Panc1 (cell line): ENCODE data around the gene YY1AP1. TPM values are rescaled to one million over a fixed set of nuclear protein-coding genes. Genes with fewer than 3 reads are reported as not detected.

Experiments used
- ATAC-seq: fragments of 200-7000 bp; cut with Tn5 transposase; 2 replicates; pipeline ENCODE4 v1.9.1; 2020; ENCODE audit warnings: mild to moderate bottlenecking, moderate library complexity
- BruUV-seq: library from RNA; stranded (reverse); fragments of 400-500 nt; replicated peaks from 2 replicates; lab custom pipeline; 2021; lab: Mats Ljungman, UMichigan
- CTCF ChIA-PET: fragments of 300-600 bp; sonication (Branson Sonifier 250); formaldehyde crosslinking; loops from one replicate; lab custom pipeline; 2022; ENCODE audit warnings: antibody characterized with exemption; lab: Charles Lee
- POLR2A ChIA-PET: fragments of 300-600 bp; sonication (Branson Sonifier 250); formaldehyde crosslinking; loops from one replicate; lab custom pipeline; 2022; ENCODE audit warnings: antibody characterized with exemption; lab: Charles Lee
- DNase-seq: peaks from one replicate; pipeline ENCODE4 v3.0.0-alpha.2; 2010; ENCODE audit warnings: low read depth, low spot score
- H3K27ac ChIP-seq: 2 replicates; pipeline ENCODE4 v1.5.1; 2011; ENCODE audit warnings: mild to moderate bottlenecking, low read length, inconsistent platforms
- H3K27me3 ChIP-seq: fragments of 200-500 bp; sonication (Bioruptor generic); 2 replicates; pipeline ENCODE4 v1.6.0; 2014; ENCODE audit warnings: low read length, inconsistent platforms; ENCODE audit not compliant: control insufficient read depth, insufficient read depth
- H3K36me3 ChIP-seq: fragments of 200-500 bp; sonication (Bioruptor generic); 2 replicates; pipeline ENCODE4 v1.5.1; 2014; ENCODE audit warnings: inconsistent platforms, mild to moderate bottlenecking, low read length, moderate library complexity; ENCODE audit not compliant: control insufficient read depth, insufficient read depth
- H3K4me1 ChIP-seq: 2 replicates; pipeline ENCODE4 v1.5.1; 2011; ENCODE audit warnings: inconsistent platforms, mild to moderate bottlenecking, low read length, moderate library complexity; ENCODE audit not compliant: control insufficient read depth, insufficient read depth
- H3K4me3 ChIP-seq, 2 experiments: 2 replicates each; pipeline ENCODE4 v1.5.1; 2011 to 2012; ENCODE audit warnings: low read depth in 2 of 2, low read length in 2 of 2, mild to moderate bottlenecking in 2 of 2, inconsistent platforms in 1 of 2, moderate library complexity in 1 of 2
- H3K9me3 ChIP-seq: fragments of 200-500 bp; sonication (Bioruptor generic); 2 replicates; pipeline ENCODE4 v1.5.1; 2014; ENCODE audit warnings: low read depth, mild to moderate bottlenecking, inconsistent platforms, low read length, moderate library complexity; ENCODE audit not compliant: control insufficient read depth, insufficient read depth
- CTCF ChIP-seq: fragments of 450-650 bp; IDR thresholded peaks from 2 replicates; pipeline ENCODE4 v1.5.1; 2017; ENCODE audit warnings: mild to moderate bottlenecking
- POLR2AphosphoS5 ChIP-seq: IDR thresholded peaks from 2 replicates; pipeline ENCODE4 v1.6.1; 2012; ENCODE audit warnings: mild to moderate bottlenecking, low read depth, low read length, moderate library complexity
- REST ChIP-seq, 2 experiments: IDR thresholded peaks; 2 replicates each; pipeline ENCODE4 v1.6.1; 2011 to 2012; ENCODE audit warnings: low read depth in 2 of 2, control low read depth in 1 of 2, low read length in 1 of 2, mild to moderate bottlenecking in 1 of 2, moderate library complexity in 1 of 2; ENCODE audit not compliant: insufficient read depth in 1 of 2
- SIN3A ChIP-seq: IDR thresholded peaks from 2 replicates; pipeline ENCODE4 v1.6.1; 2012; ENCODE audit warnings: low read depth, mild to moderate bottlenecking, low read length, moderate library complexity, borderline replicate concordance; ENCODE audit not compliant: insufficient read depth
- TCF7L2 ChIP-seq: IDR thresholded peaks from 2 replicates; pipeline ENCODE4 v1.6.1; 2011; ENCODE audit warnings: mild to moderate bottlenecking, low read depth, low read length, inconsistent platforms
- in situ Hi-C: cut with HindIII; loops from 2 replicates; pipeline ENCODE4 v1.10.0; 2016; ENCODE audit warnings: low sequenced_read_pairs, low pct_unique_long_range_greater_than_20kb
- intact Hi-C: fragments of 100-400 bp; cut with micrococcal nuclease; formaldehyde crosslinking; loops from one replicate; pipeline ENCODE4 v1.10.0; 2022; ENCODE audit not compliant: unreplicated experiment
- total RNA-seq: library from RNA; stranded (reverse); gene quantifications from one replicate; pipeline ENCODE4 v1.2.1, GENCODE V29; 2021; ENCODE audit not compliant: unreplicated experiment

YY1AP1 gene
- total RNA-seq, 1 experiment from 2014 or later, result 58.7 TPM

GRCh38 chr1:155609515-155610256 lies 78.9 kb downstream of the YY1AP1 start, which contains the start of gene MSTO1:
Gene MSTO1 (plus strand): TSS chr1:155610218. CDS start chr1:155610249, 31 bp downstream.
- TSS peak; percentile 99 for BruUV-seq
- intact Hi-C loops, result no loop called here
- CTCF ChIA-PET, result interaction anchor here (0.5 to 0.6 kb wide), 2 partner anchors 39 to 110 kb away, joined by 8 to 16 read pairs; no protein-coding TSS in a partner anchor
- H3K4me3 ChIP-seq, result peak within 1 kb of the TSS; percentile 62 to 69
- H3K36me3 ChIP-seq, result peaks cover 2% of the 10 kb centered on the region
- in situ Hi-C loops, result no loop called here
- no peaks in the 10 kb centered on the region for H3K9me3 ChIP-seq
- no peaks in the 10 kb centered on the region for H3K4me1 ChIP-seq
- H3K27ac ChIP-seq, result peak within 1 kb of the TSS; percentile 97
- TF ChIP-seq SIN3A (peak; percentile 61; the same call in 1 of the 2 replicates), POLR2AphosphoS5 (peak; percentile 90), CTCF (no peak), TCF7L2 (peak; percentile 80), REST (IDR thresholded peaks at IDR 0.05; ENCODE audit: insufficient read depth in 1 of 2, low read depth in 2 of 2, low read length in 1 of 2) (no peak)
- POLR2A ChIA-PET, result no interaction called here
- no peaks in the 10 kb centered on the region for H3K27me3 ChIP-seq
- DNase-seq (peak; percentile 80), ATAC-seq (peak; percentile 97)

Other genes with a start within 250 kb of the YY1AP1 start
- 40.9 TPM for gene ASH1L, start 126.0 kb downstream of the YY1AP1 start, total RNA-seq
- gene MSTO1, start 78.6 kb downstream of the YY1AP1 start, total RNA-seq, result 60.9 TPM
- 136 TPM for gene DAP3, start 317 bp upstream of the YY1AP1 start, total RNA-seq
- 47.6 TPM for gene GON4L, start 168.4 kb upstream of the YY1AP1 start, total RNA-seq
- 4.0 TPM for gene SYT11, start 170.8 kb upstream of the YY1AP1 start, total RNA-seq
- gene RIT1, start 222.6 kb upstream of the YY1AP1 start, total RNA-seq, result 28.1 TPM
- 80.4 TPM for gene KHDC4, start 245.6 kb upstream of the YY1AP1 start, total RNA-seq